ENCODE results near the gene FAP.

DNA sequence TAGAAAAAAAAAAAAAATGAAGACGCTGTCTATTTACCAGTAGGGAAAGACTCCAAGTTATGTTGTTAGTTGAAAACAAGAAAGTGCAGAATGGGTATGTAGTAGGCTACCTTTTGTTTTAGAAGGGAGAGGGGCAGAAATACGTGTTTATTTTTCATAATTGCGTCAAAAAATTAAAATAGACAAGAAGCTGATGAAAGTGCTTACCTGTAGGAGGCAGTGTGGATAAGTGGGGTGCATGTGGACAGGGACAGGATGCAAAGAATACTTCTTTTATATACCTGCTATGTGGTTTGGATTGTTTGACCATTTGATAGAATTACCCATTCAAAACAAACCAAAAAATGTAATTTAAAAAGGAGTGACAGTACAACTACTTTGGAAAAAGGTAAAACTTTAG, 88.2 kb downstream of the FAP start:
- TF ChIP-seq, protein P1, sequence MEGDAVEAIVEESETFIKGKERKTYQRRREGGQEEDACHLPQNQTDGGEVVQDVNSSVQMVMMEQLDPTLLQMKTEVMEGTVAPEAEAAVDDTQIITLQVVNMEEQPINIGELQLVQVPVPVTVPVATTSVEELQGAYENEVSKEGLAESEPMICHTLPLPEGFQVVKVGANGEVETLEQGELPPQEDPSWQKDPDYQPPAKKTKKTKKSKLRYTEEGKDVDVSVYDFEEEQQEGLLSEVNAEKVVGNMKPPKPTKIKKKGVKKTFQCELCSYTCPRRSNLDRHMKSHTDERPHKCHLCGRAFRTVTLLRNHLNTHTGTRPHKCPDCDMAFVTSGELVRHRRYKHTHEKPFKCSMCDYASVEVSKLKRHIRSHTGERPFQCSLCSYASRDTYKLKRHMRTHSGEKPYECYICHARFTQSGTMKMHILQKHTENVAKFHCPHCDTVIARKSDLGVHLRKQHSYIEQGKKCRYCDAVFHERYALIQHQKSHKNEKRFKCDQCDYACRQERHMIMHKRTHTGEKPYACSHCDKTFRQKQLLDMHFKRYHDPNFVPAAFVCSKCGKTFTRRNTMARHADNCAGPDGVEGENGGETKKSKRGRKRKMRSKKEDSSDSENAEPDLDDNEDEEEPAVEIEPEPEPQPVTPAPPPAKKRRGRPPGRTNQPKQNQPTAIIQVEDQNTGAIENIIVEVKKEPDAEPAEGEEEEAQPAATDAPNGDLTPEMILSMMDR (IDR thresholded peaks at IDR 0.05) = no peak
- TF ChIP-seq POLR2A (IDR thresholded peaks at IDR 0.05) (no peak), POLR2AphosphoS5 (IDR thresholded peaks at IDR 0.05) (no peak), EP300 (IDR thresholded peaks at IDR 0.05) (no peak)

All from gastroesophageal sphincter (tissue), 3 donors.